PC-3 (cell line): ENCODE results near the gene PGAP2. TPM values are rescaled to one million over a fixed set of nuclear protein-coding genes. Genes with fewer than 3 reads are reported as not detected.

ENCODE experiments used
- ATAC-seq: fragments of 200-7000 bp; cut with Tn5 transposase; 2 replicates; pipeline ENCODE4 v1.9.1; 2020; ENCODE audit warnings: mild to moderate bottlenecking, moderate library complexity
- BruUV-seq: library from RNA; stranded (reverse); fragments of 400-500 nt; replicated peaks from 2 replicates; lab custom pipeline; 2021; lab: Mats Ljungman, UMichigan
- CTCF ChIA-PET: fragments of 300-600 bp; sonication (Branson Sonifier 250); formaldehyde crosslinking; loops from one replicate; lab custom pipeline; 2022; ENCODE audit warnings: antibody characterized with exemption; lab: Charles Lee
- POLR2A ChIA-PET: fragments of 300-600 bp; sonication (Branson Sonifier 250); formaldehyde crosslinking; loops from one replicate; lab custom pipeline; 2022; ENCODE audit warnings: antibody characterized with exemption; ENCODE audit not compliant: unreplicated experiment; lab: Charles Lee
- DNase-seq: peaks from one replicate; pipeline ENCODE4 v3.0.0-alpha.2; 2015
- H2AFZ ChIP-seq: fragments of 300-600 bp; sonication (generic); 2 replicates; pipeline ENCODE4 v1.6.0; 2016; ENCODE audit warnings: antibody characterized with exemption, low read length
- H3F3A ChIP-seq: fragments of 300-600 bp; sonication (generic); one replicate; pipeline ENCODE4 v1.6.0; 2017; ENCODE audit warnings: antibody characterized with exemption, low read length, control low read depth, mild to moderate bottlenecking; ENCODE audit not compliant: unreplicated experiment
- H3K27ac ChIP-seq: fragments of 300-600 bp; sonication (generic); 2 replicates; pipeline ENCODE4 v1.5.1; 2016; ENCODE audit warnings: mild to moderate bottlenecking, low read length
- H3K27me3 ChIP-seq: fragments of 300-600 bp; sonication (generic); 2 replicates; pipeline ENCODE4 v1.6.1; 2016; ENCODE audit warnings: low read length, mixed read lengths
- H3K36me3 ChIP-seq: fragments of 300-600 bp; sonication (generic); 2 replicates; pipeline ENCODE4 v1.6.1; 2016; ENCODE audit warnings: low read depth, mixed run types, low read length, mixed read lengths
- H3K4me1 ChIP-seq: fragments of 300-600 bp; sonication (generic); 2 replicates; pipeline ENCODE4 v1.5.1; 2016; ENCODE audit warnings: low read length; ENCODE audit not compliant: insufficient read depth
- H3K4me2 ChIP-seq: fragments of 300-600 bp; sonication (generic); 2 replicates; pipeline ENCODE4 v1.6.0; 2016; ENCODE audit warnings: low read length
- H3K4me3 ChIP-seq: fragments of 300-600 bp; sonication (generic); 2 replicates; pipeline ENCODE4 v1.5.1; 2016; ENCODE audit warnings: mild to moderate bottlenecking, low read length, mixed read lengths
- H3K79me2 ChIP-seq: fragments of 300-600 bp; sonication (generic); 2 replicates; pipeline ENCODE4 v1.6.1; 2017; ENCODE audit warnings: low read length, mixed read lengths
- H3K9ac ChIP-seq: fragments of 300-600 bp; sonication (generic); 2 replicates; pipeline ENCODE4 v1.6.0; 2016; ENCODE audit warnings: mild to moderate bottlenecking, low read length
- H3K9me2 ChIP-seq: fragments of 300-600 bp; sonication (generic); replicated peaks from 2 replicates; pipeline ENCODE4 v1.6.1; 2016; ENCODE audit warnings: mixed run types, low read length, mixed read lengths
- H3K9me3 ChIP-seq: fragments of 300-600 bp; sonication (generic); 2 replicates; pipeline ENCODE4 v1.6.1; 2016; ENCODE audit warnings: low read length, mixed read lengths
- H4K20me1 ChIP-seq: fragments of 300-600 bp; sonication (generic); 2 replicates; pipeline ENCODE4 v1.6.1; 2016; ENCODE audit warnings: low read length, mixed read lengths
- EZH2 ChIP-seq: fragments of 300-600 bp; sonication (generic); IDR thresholded peaks from one replicate; pipeline ENCODE4 v1.6.1; 2017; ENCODE audit warnings: antibody characterized with exemption, mild to moderate bottlenecking, low read length; ENCODE audit not compliant: unreplicated experiment
- EZH2phosphoT487 ChIP-seq: fragments of 300-600 bp; sonication (generic); IDR thresholded peaks from 2 replicates; pipeline ENCODE4 v1.6.1; 2018; ENCODE audit warnings: mild to moderate bottlenecking, antibody characterized with exemption, low read length, borderline replicate concordance
- intact Hi-C: fragments of 100-400 bp; cut with micrococcal nuclease; formaldehyde crosslinking; loops from 2 replicates; pipeline ENCODE4 v1.9.0; 2023
- total RNA-seq: library from RNA; depleted of rRNA; stranded (reverse); fragments of >200 nt; gene quantifications from 2 replicates; pipeline ENCODE4 v1.2.3, GENCODE V29; 2014
- TF ChIP-seq, protein P1 (sequence below): fragments of 300-600 bp; sonication (generic); conservative IDR thresholded peaks from 2 replicates; pipeline ENCODE4 v1.5.1; 2017; ENCODE audit warnings: antibody characterized with exemption, low read depth, mild to moderate bottlenecking, low read length

The PGAP2 gene
- total RNA-seq, 1 experiment from 2014 or later: 25.9 TPM

DNA sequence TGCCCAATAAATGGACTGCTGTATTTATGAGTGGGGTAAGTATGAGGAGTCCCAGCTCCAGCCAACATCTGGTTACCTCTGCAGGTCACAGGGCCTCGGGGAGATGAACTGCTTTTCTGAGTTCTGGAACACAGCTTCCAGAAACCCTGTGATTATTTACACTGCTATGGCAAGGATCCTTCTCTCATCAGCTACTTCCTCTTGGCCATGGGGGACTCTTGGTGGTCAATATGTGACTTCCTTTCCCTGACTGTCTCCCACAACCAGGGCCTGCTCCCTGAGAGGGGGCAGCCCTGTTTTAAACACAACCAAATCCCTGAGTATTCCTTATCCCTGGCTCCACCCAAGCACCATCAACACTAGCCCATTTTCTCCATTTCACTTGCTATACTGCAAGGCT, 22.4 kb downstream of the PGAP2 start:
- Histone ChIP-seq H3K4me3 (no peak overlapping the region), H3K27me3 (no peaks in the 10 kb centered on the region), H2AFZ (no peak overlapping the region), H3K4me1 (no peaks in the 10 kb centered on the region), H3K79me2 (peaks cover 45% of the 10 kb centered on the region), H3F3A (no peaks in the 10 kb centered on the region), H3K9ac (no peak overlapping the region), H3K36me3 (peaks cover 11% of the 10 kb centered on the region; the same call in 1 of the 2 replicates), H3K9me2 (no peaks in the 10 kb centered on the region), H3K9me3 (no peaks in the 10 kb centered on the region), H4K20me1 (no peaks in the 10 kb centered on the region), H3K27ac (no peak overlapping the region), H3K4me2 (no peak overlapping the region)
- DNase-seq (no peak), ATAC-seq (no peak)
- ChIA-PET POLR2A (no interaction called here), CTCF (no interaction called here)
- TF ChIP-seq EZH2: no peak
- TF ChIP-seq, protein P1, sequence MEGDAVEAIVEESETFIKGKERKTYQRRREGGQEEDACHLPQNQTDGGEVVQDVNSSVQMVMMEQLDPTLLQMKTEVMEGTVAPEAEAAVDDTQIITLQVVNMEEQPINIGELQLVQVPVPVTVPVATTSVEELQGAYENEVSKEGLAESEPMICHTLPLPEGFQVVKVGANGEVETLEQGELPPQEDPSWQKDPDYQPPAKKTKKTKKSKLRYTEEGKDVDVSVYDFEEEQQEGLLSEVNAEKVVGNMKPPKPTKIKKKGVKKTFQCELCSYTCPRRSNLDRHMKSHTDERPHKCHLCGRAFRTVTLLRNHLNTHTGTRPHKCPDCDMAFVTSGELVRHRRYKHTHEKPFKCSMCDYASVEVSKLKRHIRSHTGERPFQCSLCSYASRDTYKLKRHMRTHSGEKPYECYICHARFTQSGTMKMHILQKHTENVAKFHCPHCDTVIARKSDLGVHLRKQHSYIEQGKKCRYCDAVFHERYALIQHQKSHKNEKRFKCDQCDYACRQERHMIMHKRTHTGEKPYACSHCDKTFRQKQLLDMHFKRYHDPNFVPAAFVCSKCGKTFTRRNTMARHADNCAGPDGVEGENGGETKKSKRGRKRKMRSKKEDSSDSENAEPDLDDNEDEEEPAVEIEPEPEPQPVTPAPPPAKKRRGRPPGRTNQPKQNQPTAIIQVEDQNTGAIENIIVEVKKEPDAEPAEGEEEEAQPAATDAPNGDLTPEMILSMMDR: no peak
- TF ChIP-seq EZH2phosphoT487: no peak
- no TSS peak for BruUV-seq
- intact Hi-C loops: no loop called here

DNA sequence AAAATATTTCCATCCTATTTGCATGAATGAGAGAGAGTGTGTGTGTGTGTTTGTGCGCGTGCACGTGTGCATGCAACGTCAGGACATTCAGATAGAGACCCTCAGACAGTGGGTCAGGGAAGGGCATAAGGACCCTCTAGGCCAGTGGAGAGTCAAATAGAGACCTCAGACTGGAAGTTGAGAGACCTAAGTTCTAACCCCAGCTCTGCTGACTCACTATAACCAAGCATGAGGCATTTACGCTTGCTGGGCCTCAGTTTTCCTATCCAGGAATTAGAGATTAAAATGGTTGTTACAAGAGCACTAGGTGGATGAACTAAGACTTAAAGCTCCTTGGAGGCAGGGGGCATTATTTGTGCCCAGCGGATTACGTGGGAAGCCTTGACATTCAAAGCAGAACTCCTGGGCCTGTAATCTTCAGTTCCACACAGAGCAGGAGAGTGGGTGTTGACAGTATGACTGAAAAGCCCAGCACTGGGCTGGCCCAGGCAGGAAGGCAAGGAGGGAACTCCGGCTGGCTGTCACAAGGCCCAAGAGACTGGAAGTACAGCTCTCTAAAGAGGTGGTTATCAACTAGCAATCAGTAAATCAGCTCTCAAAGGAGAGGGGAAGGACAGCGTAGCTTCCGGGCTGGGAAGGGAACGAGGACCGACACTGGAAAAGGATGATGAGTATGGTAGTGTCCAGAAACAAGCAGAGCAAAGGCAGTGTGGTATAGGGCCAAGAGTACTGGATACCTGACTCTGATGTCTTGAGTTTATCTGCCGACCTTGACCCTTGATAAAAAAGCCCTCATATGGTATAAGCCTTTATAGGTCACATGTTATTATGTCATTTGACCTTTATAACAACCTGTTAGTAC, 23.2 kb downstream of the PGAP2 start:
- no peaks in the 10 kb centered on the region for H3K9me3 ChIP-seq
- TF ChIP-seq EZH2phosphoT487 (no peak), EZH2 (no peak)
- TF ChIP-seq, protein P1: no peak
- ATAC-seq (no peak), DNase-seq (no peak)
- H3F3A ChIP-seq: no peaks in the 10 kb centered on the region
- no peak overlapping the region for H3K4me3 ChIP-seq
- no peaks in the 10 kb centered on the region for H3K9me2 ChIP-seq
- intact Hi-C loops: no loop called here
- H3K9ac ChIP-seq: no peak overlapping the region
- peaks cover 49% of the 10 kb centered on the region for H3K79me2 ChIP-seq
- CTCF ChIA-PET: no interaction called here
- H3K4me2 ChIP-seq: no peak overlapping the region
- H3K4me1 ChIP-seq: no peaks in the 10 kb centered on the region
- H3K27ac ChIP-seq: no peak overlapping the region
- no peak overlapping the region for H2AFZ ChIP-seq
- POLR2A ChIA-PET: no interaction called here
- H3K27me3 ChIP-seq: no peaks in the 10 kb centered on the region
- BruUV-seq: no TSS peak
- no peaks in the 10 kb centered on the region for H4K20me1 ChIP-seq
- H3K36me3 ChIP-seq: peaks cover 11% of the 10 kb centered on the region; the same call in 1 of the 2 replicates

GRCh38 chr11:3832816-3833215, 24.5 kb downstream of the PGAP2 start:
- Histone ChIP-seq H3K4me3 (no peak overlapping the region), H3K9ac (no peak overlapping the region), H3F3A (no peaks in the 10 kb centered on the region), H4K20me1 (peaks cover 5% of the 10 kb centered on the region; the same call in 1 of the 2 replicates), H3K9me2 (no peaks in the 10 kb centered on the region), H3K79me2 (peaks cover 61% of the 10 kb centered on the region), H3K9me3 (no peaks in the 10 kb centered on the region), H2AFZ (no peak overlapping the region), H3K4me2 (no peak overlapping the region), H3K36me3 (peaks cover 11% of the 10 kb centered on the region; the same call in 1 of the 2 replicates), H3K4me1 (no peaks in the 10 kb centered on the region), H3K27ac (no peak overlapping the region), H3K27me3 (no peaks in the 10 kb centered on the region)
- POLR2A ChIA-PET: no interaction called here
- DNase-seq (no peak), ATAC-seq (no peak)
- CTCF ChIA-PET: no interaction called here
- TF ChIP-seq, protein P1: no peak
- no peak for TF ChIP-seq EZH2phosphoT487
- TF ChIP-seq EZH2: no peak
- intact Hi-C loops: no loop called here
- BruUV-seq: no TSS peak
